Measurements from ENCODE around the gene S100A1. TPM values are rescaled to one million over a fixed set of nuclear protein-coding genes. Genes with fewer than 3 reads are reported as not detected.

The S100A1 gene
- total and polyA plus RNA-seq, 2 donors, result 0.76 to 3.4 TPM

- Histone ChIP-seq H3K36me3 (ENCODE audit: control insufficient read depth in 2 of 2, insufficient read depth in 2 of 2, low read length in 1 of 2) (no peaks in the 10 kb centered on the region), H3K27ac (ENCODE audit: low read depth in 1 of 2, low read length in 1 of 2) (no peak overlapping the region), H3K4me1 (ENCODE audit: control insufficient read depth in 2 of 2, insufficient read depth in 2 of 2, low read length in 2 of 2) (peaks cover 14 to 23% of the 10 kb centered on the region in 2 donors), H3K4me3 (ENCODE audit: low read length in 2 of 2) (no peak overlapping the region), H3K27me3 (ENCODE audit: control insufficient read depth in 2 of 2, insufficient read depth in 1 of 2, low read length in 1 of 2) (no peaks in the 10 kb centered on the region), H3K9me3 (ENCODE audit: control insufficient read depth in 2 of 2, insufficient read depth in 1 of 2, low read length in 1 of 2) (no peaks in the 10 kb centered on the region)
- no peak for DNase-seq (ENCODE audit: low read depth in 6 of 9, low spot score in 9 of 9)
- WGBS, result 85% methylated on average over 3 of the region's 3 CpGs
Measured at GRCh38 chr1:153652805-153653500, 24.7 kb downstream of the S100A1 start.

GRCh38 chr1:153655333-153655732, 27.1 kb downstream of the S100A1 start:
- 97% methylated on average over 3 of the region's 3 CpGs for WGBS
- H3K9me3 ChIP-seq (ENCODE audit: control insufficient read depth in 2 of 2, insufficient read depth in 1 of 2, low read length in 1 of 2), result no peaks in the 10 kb centered on the region
- H3K36me3 ChIP-seq (ENCODE audit: control insufficient read depth in 2 of 2, insufficient read depth in 2 of 2, low read length in 1 of 2), result peaks cover 2 to 3% of the 10 kb centered on the region in 2 donors
- no peak for DNase-seq (ENCODE audit: low read depth in 6 of 9, low spot score in 9 of 9)
- H3K4me3 ChIP-seq (ENCODE audit: low read length in 2 of 2), result no peak overlapping the region
- H3K27me3 ChIP-seq (ENCODE audit: control insufficient read depth in 2 of 2, insufficient read depth in 1 of 2, low read length in 1 of 2), result no peaks in the 10 kb centered on the region
- peaks cover 8 to 17% of the 10 kb centered on the region in 2 donors for H3K4me1 ChIP-seq (ENCODE audit: control insufficient read depth in 2 of 2, insufficient read depth in 2 of 2, low read length in 2 of 2)
- no peak overlapping the region for H3K27ac ChIP-seq (ENCODE audit: low read depth in 1 of 2, low read length in 1 of 2)

- peak; percentile 72 to 95 (median 84) for DNase-seq (ENCODE audit: low read depth in 6 of 9, low spot score in 9 of 9)
- Histone ChIP-seq H3K27ac (ENCODE audit: low read depth in 1 of 2, low read length in 1 of 2) (peak within 1 kb of the TSS; percentile 93 to 96), H3K9me3 (ENCODE audit: control insufficient read depth in 2 of 2, insufficient read depth in 1 of 2, low read length in 1 of 2) (no peaks in the 10 kb centered on the region), H3K4me1 (ENCODE audit: control insufficient read depth in 2 of 2, insufficient read depth in 2 of 2, low read length in 2 of 2) (peaks cover 8 to 13% of the 10 kb centered on the region in 2 donors), H3K27me3 (ENCODE audit: control insufficient read depth in 2 of 2, insufficient read depth in 1 of 2, low read length in 1 of 2) (no peaks in the 10 kb centered on the region), H3K4me3 (ENCODE audit: low read length in 2 of 2) (peak within 1 kb of the TSS; percentile 67 to 80), H3K36me3 (ENCODE audit: control insufficient read depth in 2 of 2, insufficient read depth in 2 of 2, low read length in 1 of 2) (peaks cover 28 to 30% of the 10 kb centered on the region in 2 donors)
- 3% methylated on average over 53 of the region's 53 CpGs for WGBS
Measured at GRCh38 chr1:153658400-153659174, 30.4 kb downstream of the S100A1 start, which contains the start of gene SNAPIN. Gene SNAPIN (plus strand): TSS chr1:153658703. CDS start chr1:153658744, 41 bp downstream.

- no peaks in the 10 kb centered on the region for H3K9me3 ChIP-seq (ENCODE audit: control insufficient read depth in 2 of 2, insufficient read depth in 1 of 2, low read length in 1 of 2)
- peak overlapping the region; percentile 93 to 96 for H3K27ac ChIP-seq (ENCODE audit: low read depth in 1 of 2, low read length in 1 of 2)
- peaks cover 30 to 34% of the 10 kb centered on the region in 2 donors for H3K36me3 ChIP-seq (ENCODE audit: control insufficient read depth in 2 of 2, insufficient read depth in 2 of 2, low read length in 1 of 2)
- H3K27me3 ChIP-seq (ENCODE audit: control insufficient read depth in 2 of 2, insufficient read depth in 1 of 2, low read length in 1 of 2), result no peaks in the 10 kb centered on the region
- H3K4me3 ChIP-seq (ENCODE audit: low read length in 2 of 2), result peak overlapping the region; percentile 67 to 80
- WGBS, result 61% methylated on average over 8 of the region's 8 CpGs
- no peak for DNase-seq (ENCODE audit: low read depth in 6 of 9, low spot score in 9 of 9)
- H3K4me1 ChIP-seq (ENCODE audit: control insufficient read depth in 2 of 2, insufficient read depth in 2 of 2, low read length in 2 of 2), result peaks cover 8 to 13% of the 10 kb centered on the region in 2 donors
Measured at GRCh38 chr1:153659175-153659534, 30.9 kb downstream of the S100A1 start.

GRCh38 chr1:153659656-153660055, 31.4 kb downstream of the S100A1 start:
- H3K4me1 ChIP-seq (ENCODE audit: control insufficient read depth in 2 of 2, insufficient read depth in 2 of 2, low read length in 2 of 2), result peaks cover 8 to 13% of the 10 kb centered on the region in 2 donors
- H3K27ac ChIP-seq (ENCODE audit: low read depth in 1 of 2, low read length in 1 of 2), result no peak overlapping the region
- no peak overlapping the region for H3K4me3 ChIP-seq (ENCODE audit: low read length in 2 of 2)
- peaks cover 35 to 39% of the 10 kb centered on the region in 2 donors for H3K36me3 ChIP-seq (ENCODE audit: control insufficient read depth in 2 of 2, insufficient read depth in 2 of 2, low read length in 1 of 2)
- H3K9me3 ChIP-seq (ENCODE audit: control insufficient read depth in 2 of 2, insufficient read depth in 1 of 2, low read length in 1 of 2), result no peaks in the 10 kb centered on the region
- no peaks in the 10 kb centered on the region for H3K27me3 ChIP-seq (ENCODE audit: control insufficient read depth in 2 of 2, insufficient read depth in 1 of 2, low read length in 1 of 2)
- WGBS, result 95% methylated on average over 9 of the region's 9 CpGs
- DNase-seq (ENCODE audit: low read depth in 6 of 9, low spot score in 9 of 9), result no peak

- Histone ChIP-seq H3K36me3 (ENCODE audit: control insufficient read depth in 2 of 2, insufficient read depth in 2 of 2, low read length in 1 of 2) (peaks cover 43 to 54% of the 10 kb centered on the region in 2 donors), H3K4me3 (ENCODE audit: low read length in 2 of 2) (no peak overlapping the region), H3K9me3 (ENCODE audit: control insufficient read depth in 2 of 2, insufficient read depth in 1 of 2, low read length in 1 of 2) (no peaks in the 10 kb centered on the region), H3K4me1 (ENCODE audit: control insufficient read depth in 2 of 2, insufficient read depth in 2 of 2, low read length in 2 of 2) (peaks cover 8 to 13% of the 10 kb centered on the region in 2 donors), H3K27me3 (ENCODE audit: control insufficient read depth in 2 of 2, insufficient read depth in 1 of 2, low read length in 1 of 2) (no peaks in the 10 kb centered on the region), H3K27ac (ENCODE audit: low read depth in 1 of 2, low read length in 1 of 2) (no peak overlapping the region)
- 84% methylated on average over 9 of the region's 9 CpGs for WGBS
- DNase-seq (ENCODE audit: low read depth in 6 of 9, low spot score in 9 of 9), result no peak
Measured at GRCh38 chr1:153661111-153661708, 33.0 kb downstream of the S100A1 start.

- H3K27ac ChIP-seq (ENCODE audit: low read depth in 1 of 2, low read length in 1 of 2), result no peak overlapping the region
- no peak for DNase-seq (ENCODE audit: low read depth in 6 of 9, low spot score in 9 of 9)
- WGBS, result 95% methylated on average over 2 of the region's 2 CpGs
- H3K4me3 ChIP-seq (ENCODE audit: low read length in 2 of 2), result no peak overlapping the region
- H3K9me3 ChIP-seq (ENCODE audit: control insufficient read depth in 2 of 2, insufficient read depth in 1 of 2, low read length in 1 of 2), result no peaks in the 10 kb centered on the region
- no peaks in the 10 kb centered on the region for H3K27me3 ChIP-seq (ENCODE audit: control insufficient read depth in 2 of 2, insufficient read depth in 1 of 2, low read length in 1 of 2)
- H3K36me3 ChIP-seq (ENCODE audit: control insufficient read depth in 2 of 2, insufficient read depth in 2 of 2, low read length in 1 of 2), result peaks cover 54 to 65% of the 10 kb centered on the region in 2 donors
- H3K4me1 ChIP-seq (ENCODE audit: control insufficient read depth in 2 of 2, insufficient read depth in 2 of 2, low read length in 2 of 2), result peaks cover 8 to 13% of the 10 kb centered on the region in 2 donors
Measured at GRCh38 chr1:153662269-153662668, 34.0 kb downstream of the S100A1 start.

- Histone ChIP-seq H3K27me3 (ENCODE audit: control insufficient read depth in 2 of 2, insufficient read depth in 1 of 2, low read length in 1 of 2) (no peaks in the 10 kb centered on the region), H3K9me3 (ENCODE audit: control insufficient read depth in 2 of 2, insufficient read depth in 1 of 2, low read length in 1 of 2) (no peaks in the 10 kb centered on the region), H3K27ac (ENCODE audit: low read depth in 1 of 2, low read length in 1 of 2) (no peak overlapping the region), H3K4me1 (ENCODE audit: control insufficient read depth in 2 of 2, insufficient read depth in 2 of 2, low read length in 2 of 2) (peaks cover 8 to 11% of the 10 kb centered on the region in 2 donors), H3K4me3 (ENCODE audit: low read length in 2 of 2) (no peak overlapping the region), H3K36me3 (ENCODE audit: control insufficient read depth in 2 of 2, insufficient read depth in 2 of 2, low read length in 1 of 2) (peaks cover 60 to 74% of the 10 kb centered on the region in 2 donors)
- DNase-seq (ENCODE audit: low read depth in 6 of 9, low spot score in 9 of 9), result no peak
- whole genome bisulfite sequencing, result 97% methylated on average over 5 of the region's 5 CpGs
Measured at GRCh38 chr1:153663211-153663610, 35.0 kb downstream of the S100A1 start.

- H3K4me1 ChIP-seq (ENCODE audit: control insufficient read depth in 2 of 2, insufficient read depth in 2 of 2, low read length in 2 of 2), result peaks cover 9 to 12% of the 10 kb centered on the region in 2 donors
- no peak overlapping the region for H3K4me3 ChIP-seq (ENCODE audit: low read length in 2 of 2)
- H3K27ac ChIP-seq (ENCODE audit: low read depth in 1 of 2, low read length in 1 of 2), result no peak overlapping the region
- WGBS, result 97% methylated on average over 4 of the region's 4 CpGs
- H3K9me3 ChIP-seq (ENCODE audit: control insufficient read depth in 2 of 2, insufficient read depth in 1 of 2, low read length in 1 of 2), result peaks cover 0 to 3% of the 10 kb centered on the region in 2 donors
- H3K36me3 ChIP-seq (ENCODE audit: control insufficient read depth in 2 of 2, insufficient read depth in 2 of 2, low read length in 1 of 2), result peaks cover 48 to 76% of the 10 kb centered on the region in 2 donors
- no peaks in the 10 kb centered on the region for H3K27me3 ChIP-seq (ENCODE audit: control insufficient read depth in 2 of 2, insufficient read depth in 1 of 2, low read length in 1 of 2)
- no peak for DNase-seq (ENCODE audit: low read depth in 6 of 9, low spot score in 9 of 9)
Measured at GRCh38 chr1:153667439-153667838, 39.2 kb downstream of the S100A1 start.
